HPDE6-E6E7 (cell line): ENCODE results near the gene FABP1.

Experiments used
- DNase-seq: peaks from one replicate; pipeline ENCODE4 v3.0.0; 2011; ENCODE audit warnings: missing footprints; ENCODE audit errors: extremely low spot score

FABP1 gene

DNA sequence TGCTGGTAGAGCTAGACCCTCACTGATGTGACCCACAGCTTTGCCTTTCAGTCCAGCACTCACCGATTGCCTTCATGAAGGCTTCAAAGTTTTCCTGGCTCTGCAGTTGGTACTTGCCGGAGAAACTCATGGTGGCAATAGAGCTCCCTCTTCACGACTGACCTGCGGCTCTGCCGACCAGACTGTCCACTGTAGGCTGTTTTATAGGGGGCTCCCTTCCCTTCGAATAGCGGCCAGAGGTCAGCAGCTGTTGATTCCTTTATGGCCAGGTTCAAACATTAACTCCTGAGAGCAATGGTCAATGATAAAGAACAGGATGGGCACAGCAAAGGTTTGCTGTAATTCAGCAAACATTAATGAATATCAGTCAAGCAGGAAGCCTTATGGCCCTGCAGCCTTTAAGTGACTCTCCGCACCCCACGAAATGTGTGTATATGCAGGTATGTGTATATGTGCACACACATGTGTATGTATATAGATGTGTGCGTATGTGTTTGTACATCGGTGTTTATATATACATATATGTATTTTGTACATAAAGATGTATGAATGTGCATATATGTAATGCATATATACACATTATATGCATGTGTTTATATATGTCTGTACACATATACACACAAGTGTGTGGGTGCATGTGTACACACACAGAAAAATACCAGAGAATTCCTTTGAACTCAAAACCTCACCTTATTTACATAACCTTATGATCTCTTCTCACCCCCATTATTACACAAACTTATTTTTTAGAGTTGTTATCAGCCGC is at the start of gene FABP1:
FABP1 (minus strand) TSS at position 175 of the 766 bp plus-strand sequence; CDS start at position 130, 45 bp downstream.
- no peak for DNase-seq

DNA sequence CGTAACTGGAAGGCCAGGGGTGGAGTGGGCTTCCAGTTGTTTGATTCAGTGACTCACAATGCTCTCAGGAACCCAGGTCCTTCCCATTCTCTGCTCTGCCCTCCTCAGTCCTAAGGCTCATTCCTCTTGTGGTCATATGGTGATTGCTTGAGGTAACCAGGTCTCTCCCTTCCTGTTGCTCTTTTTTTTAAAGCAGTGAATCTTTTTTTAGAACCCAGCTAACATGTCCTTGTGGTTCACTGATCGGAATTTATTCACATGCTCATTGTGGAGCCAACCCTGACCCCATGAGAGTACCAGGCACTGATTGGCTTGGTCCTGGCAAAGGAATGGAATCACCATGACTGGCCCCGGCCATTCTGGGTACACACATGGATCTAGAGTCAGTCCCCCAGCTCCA is 49.7 kb upstream of the FABP1 start:
- DNase-seq, result no peak

DNA sequence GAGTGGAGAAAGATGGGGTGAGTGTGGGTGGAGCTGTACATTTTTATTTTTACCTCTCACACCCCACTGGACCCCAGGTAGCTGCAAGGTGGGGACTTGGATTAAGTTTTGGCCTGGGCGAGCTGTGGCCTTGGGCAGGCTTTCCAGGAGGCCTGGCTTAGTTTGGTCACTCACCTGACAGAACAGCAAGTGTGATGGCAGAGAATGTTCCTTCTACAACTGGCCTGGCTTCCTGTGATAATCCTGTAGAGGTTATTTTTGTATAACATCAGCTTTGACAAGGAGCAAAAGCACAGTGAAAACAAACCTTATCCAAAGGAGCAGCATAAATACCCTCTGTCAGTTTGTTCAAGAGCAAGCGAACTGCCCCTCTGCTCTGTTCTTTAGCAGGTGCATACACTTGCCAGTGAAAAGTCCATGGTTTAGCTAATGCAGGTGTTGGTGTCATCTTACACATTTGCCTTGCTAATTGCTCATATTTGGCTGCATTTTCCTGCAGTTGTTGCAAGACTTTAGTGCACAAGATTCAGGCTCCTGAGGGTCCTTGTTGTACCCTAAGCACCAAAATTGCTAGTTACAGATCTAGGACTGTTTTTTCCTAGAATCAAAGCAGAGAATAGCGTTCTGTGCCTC is 48.6 kb upstream of the FABP1 start:
- no peak for DNase-seq

DNA sequence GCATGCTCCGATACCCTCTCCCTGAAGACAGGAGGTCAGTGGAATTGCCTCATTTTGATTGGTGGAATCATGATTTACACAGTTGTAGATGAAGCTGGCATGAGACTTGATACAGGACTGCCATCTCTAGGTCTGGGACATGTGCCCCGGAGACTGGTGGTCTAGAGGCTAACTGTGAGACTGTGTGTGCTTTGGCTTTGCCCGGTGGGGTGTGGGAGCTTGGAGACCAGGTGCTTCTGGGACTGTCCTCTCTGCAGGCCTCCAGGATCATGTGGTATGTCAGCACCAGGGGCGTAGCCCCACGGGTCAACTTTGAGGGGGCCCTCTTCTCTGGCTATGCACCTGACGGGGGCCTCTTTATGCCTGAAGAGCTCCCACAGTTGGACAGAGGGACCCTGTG is 45.0 kb upstream of the FABP1 start:
- DNase-seq, result no peak

DNA sequence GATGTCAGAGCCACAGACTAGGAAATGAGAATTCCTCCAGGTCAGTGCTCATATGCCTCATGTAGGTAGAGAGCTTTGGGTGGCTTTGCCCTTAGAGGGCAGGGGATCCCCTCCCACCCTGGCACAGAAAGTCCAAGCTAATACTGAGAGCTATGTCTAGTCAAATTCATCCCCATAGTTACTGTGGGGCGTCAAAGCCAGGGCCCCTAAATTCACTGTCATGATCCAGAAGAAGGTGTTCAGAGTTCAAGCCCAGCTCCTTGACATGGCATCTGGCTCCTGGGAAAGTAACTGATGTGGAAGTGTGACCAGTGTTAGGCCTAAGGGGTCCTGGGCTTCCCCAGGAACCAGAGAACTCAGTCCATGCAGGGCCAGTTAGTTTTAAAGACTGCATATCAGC is 44.1 kb upstream of the FABP1 start:
- DNase-seq, result no peak

DNA sequence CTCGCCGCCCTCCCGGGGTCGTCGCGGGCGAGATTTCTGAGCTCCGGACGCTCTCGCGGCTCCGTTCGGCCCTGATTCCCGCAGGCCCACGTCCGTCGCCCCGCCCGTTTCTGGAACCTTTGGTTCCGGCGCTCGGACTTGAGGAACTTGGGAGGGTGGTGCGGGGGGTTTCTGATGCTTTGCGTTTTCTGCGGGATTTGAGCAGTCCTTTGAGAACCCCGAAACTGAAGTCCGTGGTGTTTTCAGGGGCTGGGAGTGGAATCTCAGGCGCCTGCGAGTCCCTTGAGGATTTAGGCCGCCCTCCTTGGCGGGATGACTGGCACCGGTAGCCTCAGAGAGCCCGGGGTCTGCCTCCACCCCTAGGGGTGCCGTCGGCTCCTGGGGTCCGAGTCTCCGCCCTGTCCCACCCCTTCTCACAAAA is 42.6 kb upstream of the FABP1 start:
- no peak for DNase-seq

DNA sequence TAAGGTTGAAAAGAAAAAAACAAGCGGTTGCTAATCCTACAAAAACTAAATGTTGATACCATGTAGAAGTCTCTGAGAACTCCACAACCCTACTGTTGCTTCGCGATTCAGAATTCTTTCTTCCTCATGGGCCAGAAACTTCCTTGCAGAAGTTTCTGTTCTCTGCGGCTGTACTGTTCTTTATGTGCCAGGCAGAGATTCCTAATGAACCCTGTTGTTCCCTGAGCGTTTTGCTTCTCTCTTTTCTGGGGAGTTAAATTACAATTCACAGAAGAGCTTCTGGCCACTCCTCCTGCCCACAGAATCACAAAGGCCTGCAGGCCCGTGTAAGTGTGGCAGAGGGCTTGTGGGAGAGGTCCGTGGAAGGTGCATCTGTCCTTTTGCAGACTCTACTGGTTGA is 40.5 kb upstream of the FABP1 start:
- no peak for DNase-seq

DNA sequence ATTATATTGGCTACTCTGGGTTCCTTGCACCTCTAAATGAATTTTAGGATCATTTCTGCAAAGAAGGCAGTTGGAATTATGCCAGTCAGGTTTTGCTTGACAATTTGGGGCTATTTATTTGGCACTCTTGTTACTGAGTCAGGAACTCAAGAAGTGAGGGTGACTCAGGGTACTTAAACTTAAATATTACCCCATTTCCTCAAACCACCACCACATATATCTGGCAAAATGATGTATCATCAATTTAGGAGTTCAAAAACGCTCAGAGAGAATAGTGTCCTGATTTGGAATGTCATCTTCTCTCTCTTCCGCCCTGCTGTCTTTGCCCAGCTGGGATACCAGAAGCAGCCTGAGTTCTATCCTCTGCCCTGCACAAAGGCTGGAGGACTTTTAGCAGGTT is 39.9 kb upstream of the FABP1 start:
- DNase-seq, result no peak

DNA sequence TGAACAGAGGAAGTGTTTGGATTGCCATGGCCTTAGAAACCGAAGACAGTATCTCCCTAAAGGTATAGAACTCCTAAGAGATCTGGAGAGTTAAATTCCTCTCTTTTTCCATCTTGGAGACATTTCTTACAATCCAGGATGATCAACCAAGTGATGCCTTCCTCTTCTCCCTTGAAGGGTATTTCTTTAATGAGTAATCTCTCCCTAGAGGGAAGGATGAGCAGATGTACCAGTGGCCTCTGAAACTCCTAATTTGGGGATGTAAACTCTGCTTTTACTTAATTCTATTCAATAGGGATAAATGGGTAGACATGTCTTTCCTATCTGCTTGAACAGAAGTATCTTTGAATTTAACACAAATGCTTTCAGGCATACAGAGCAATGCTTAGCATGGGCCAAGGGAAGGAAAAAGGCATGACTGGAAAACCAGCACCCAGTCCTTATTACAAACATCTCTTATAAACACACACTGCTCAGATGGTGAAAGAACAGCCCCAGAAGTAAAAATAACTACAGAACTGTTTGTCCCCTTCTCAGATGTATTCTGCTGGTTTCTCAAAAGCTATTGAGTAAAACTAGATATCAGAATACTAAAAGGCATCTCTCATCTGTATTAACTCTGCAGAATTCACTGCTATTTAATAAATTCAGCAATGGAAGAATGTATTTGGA is 37.6 kb upstream of the FABP1 start:
- no peak for DNase-seq

DNA sequence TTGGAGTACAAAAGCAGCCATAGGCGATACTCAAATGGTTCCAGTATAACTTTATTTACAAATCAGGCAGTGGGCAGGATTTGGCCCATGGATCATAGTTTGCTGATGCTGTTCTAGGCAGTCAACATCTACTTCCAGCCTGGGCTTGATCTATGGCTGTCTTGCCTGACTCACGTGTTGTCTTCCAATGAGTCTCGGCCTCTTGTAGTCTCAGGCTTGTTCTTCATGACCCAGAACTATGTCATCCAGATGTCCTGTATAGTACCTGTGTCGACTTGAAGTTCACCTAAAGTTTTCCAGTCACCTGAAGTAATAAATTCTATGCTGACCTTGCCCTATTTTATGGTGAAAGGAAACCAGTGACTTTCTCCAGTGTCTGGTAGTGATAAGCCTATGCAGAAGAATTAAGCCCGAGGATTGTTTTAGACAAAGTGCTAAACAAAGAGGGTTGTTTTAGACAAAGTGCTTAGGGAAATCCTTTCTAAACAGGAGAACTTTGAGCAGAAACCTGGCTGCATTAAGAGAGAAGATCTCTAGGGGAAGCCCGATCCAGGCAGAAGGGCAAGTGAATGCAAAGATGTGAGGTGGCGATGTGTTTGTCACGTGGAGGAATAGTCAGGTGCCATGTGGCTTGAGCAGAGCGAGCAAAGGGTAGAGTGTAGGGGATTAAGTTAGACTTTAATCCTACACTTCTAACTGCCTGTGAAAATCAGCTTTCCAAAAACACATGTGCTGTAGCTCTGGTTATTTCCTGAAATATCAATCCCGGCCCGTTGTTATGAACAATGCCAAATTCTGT is 33.8 kb upstream of the FABP1 start:
- peak; percentile 25 for DNase-seq

DNA sequence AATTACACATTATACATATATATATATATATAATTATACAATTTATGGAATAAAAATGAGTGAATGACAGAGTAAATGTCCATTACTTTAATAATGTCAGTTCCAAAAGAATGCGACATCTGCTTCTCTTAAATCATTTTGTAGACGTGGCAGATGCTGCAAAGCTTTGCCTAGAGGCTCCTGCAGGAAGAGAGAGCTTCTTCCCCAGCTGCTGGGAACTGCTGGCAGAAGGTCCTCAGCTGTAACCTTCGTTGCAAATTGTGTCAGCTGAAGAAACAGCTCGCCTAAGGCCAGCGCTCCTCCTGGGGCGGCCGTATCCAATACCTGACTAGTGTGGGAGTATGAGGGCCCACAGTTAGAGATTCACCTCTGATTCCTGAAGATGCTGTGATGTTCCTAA is 32.7 kb upstream of the FABP1 start:
- no peak for DNase-seq

DNA sequence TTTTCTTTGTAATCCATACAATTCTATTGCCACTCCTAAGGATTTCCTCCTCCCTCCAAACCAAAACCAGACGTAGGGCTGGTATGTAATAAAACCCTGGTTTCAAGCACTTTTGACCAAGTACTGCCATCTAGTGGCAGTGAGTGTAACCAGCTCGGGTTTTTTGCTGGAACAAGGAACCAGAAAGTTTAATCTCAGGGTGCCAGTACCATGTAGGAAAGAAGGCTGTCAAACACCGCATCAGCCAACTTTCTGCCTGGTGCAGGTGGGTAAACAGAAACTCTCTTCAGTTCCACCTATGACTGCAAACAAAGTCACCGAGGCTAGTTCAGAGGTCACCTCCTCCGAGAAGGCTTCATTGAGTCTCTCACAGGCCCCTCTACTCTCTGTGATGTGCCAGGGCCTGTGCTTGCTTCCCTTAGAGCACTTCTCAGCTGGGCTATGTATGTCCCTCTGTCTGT is 32.1 kb upstream of the FABP1 start:
- DNase-seq, result peak; percentile 49

DNA sequence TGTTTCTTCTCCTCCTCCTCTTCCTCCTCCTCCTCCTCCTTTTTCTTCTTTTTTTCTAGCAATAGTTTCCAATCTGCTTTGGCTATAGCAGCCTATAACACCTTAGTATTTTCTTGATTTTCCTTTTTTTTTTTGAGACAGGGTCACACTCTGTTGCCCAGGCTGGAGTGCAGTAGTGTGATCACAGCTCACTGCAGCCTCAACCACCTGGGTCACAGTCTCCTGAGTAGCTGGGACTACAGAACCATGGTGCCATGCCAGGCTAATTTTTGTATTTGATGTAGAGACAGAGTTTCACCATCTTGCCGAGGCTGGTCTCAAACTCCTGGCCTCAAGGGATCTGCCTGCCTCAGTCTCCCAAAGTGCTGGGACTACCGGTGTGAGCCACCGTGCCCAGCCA is 31.6 kb upstream of the FABP1 start:
- DNase-seq, result no peak

DNA sequence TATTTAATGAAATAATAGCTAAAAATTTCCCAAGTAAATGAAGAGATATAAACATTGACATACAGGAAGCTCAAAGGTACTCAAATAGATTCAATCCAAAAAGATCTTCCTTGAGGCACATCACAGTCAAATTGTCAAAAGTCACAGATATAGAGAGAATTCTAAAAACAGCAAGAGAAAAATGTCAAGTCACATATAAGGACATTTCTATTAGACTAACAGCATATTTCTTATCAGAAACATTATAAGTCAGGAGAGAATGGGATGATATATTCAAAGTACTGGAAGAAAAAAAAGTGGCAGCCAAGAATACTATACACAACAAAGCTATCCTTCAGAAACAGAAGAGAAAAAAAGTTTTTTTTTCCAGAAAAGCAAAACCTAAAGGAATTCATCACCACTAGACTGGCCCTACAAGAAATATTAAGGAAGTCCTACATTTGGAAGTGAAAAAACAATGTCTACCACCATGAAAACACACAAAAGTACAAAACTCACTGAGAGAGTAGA is 21.1 kb upstream of the FABP1 start:
- DNase-seq, result no peak

DNA sequence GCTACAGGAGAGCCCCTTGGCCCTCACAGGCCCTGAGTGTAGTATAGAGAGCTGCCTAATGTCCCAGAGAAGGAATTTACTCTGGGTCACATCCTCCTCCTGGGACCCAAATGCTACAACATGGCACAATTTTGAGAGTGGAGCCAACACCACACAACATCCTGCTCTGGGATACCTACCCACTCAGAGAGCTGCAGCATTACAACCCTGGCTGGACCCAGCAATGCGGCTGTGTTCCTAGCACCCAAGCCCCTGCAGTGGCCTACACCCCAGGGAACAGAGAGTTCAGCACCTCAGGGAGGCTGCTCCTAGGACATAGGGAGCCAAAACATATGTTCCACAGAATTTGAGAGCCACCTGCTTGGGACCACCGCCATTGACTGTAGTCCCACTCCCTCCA is 19.3 kb upstream of the FABP1 start:
- no peak for DNase-seq

DNA sequence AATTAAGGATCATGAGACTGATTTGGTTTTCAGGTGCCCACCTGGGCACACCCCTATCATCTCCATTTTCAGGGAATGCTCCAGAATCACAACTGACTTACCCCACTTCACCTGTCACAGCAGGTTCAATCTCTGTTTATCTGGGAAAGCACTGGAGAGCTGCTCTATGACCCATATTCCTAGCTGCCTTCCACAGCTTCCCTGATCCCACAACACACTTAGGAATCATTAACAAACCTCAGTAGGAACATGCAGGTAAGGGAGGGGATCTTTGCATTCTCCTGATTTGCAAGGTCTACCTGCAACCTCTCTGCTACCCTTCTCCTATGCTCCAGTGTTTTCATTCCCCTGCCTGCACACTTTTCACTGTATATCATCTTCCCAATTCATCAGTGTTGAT is 18.7 kb upstream of the FABP1 start:
- DNase-seq, result no peak

DNA sequence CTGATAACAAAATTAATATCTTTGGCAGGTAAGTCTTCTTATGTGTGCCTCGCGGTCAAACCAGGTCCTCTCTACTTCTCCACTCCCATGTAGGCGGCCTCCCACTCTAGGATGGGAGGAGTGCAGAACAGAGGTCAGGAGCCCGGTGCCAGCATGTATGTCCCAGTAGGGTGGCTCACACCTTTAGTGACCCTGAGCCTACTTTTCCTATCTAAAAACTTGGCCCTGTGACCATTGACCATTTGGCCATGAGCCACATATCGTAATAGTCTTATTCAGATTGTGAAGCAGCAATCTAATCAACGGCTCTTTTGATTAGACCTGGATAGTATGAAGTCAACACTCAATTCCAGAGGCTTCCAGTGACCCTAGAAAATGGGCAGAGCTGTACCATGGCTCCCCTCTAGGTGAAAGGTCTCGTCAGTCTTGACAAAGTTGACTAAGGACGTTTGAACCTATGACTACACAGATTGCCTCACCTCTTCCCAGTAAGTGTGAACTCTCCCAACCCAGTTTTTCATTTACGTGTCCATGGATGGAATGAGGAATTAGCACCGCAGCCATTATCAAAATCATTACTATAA is 17.1 kb upstream of the FABP1 start:
- DNase-seq, result no peak

DNA sequence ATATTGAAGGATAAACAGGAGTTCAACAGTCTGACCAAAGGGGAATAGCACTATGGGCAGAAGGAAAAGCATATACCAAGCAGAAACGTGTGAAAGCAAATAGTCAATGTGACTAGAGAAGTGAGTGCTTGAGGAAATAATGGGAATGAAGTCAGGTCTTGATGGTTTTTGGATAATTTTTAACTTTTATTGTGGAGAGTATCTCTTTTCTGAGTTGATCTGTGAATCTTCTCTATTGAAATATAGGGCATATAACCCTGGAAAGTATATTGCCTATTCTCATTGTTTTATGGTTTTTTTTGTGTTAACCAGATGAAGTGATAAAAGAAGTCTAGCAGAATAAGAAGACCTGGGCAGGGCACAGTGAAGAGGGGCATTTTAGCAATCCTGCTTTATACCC is 16.4 kb upstream of the FABP1 start:
- no peak for DNase-seq

DNA sequence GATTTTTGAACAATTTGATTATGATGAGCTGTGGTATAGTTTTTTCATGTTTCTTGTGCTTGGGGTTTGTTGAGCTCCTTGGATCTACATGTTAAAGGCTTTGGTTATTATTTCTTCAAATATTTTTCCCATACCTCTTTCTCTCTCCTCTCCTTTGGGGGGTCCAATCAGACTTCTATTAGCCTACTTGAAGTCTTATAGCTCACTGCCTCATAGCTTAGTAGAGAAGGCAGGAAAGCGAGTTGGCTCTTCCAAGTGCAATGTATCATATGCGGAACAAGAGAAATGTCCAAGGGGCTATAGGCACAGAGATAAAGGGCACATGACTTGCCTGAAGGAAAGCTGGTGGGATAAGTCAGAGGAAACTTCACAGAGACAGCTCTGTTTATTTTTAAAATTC is 14.1 kb upstream of the FABP1 start:
- no peak for DNase-seq

DNA sequence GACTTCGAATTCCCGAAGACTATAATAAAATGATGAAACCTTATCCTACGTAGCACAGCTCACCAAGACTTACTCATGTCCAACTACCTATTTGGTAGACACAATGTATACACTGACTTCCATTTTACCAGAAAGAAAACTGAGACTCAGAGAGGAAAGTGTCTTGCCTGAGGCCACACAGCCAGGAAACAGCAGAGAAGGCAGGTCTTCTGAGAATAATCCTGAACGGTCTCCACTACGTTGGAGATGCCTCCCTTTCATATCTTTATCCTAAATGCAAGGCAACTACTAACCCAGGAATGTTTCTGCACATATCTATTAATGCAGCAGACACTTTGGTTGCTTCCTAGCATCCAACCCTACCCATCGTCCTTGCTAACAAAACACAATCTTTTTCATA is 11.9 kb upstream of the FABP1 start:
- DNase-seq, result no peak

DNA sequence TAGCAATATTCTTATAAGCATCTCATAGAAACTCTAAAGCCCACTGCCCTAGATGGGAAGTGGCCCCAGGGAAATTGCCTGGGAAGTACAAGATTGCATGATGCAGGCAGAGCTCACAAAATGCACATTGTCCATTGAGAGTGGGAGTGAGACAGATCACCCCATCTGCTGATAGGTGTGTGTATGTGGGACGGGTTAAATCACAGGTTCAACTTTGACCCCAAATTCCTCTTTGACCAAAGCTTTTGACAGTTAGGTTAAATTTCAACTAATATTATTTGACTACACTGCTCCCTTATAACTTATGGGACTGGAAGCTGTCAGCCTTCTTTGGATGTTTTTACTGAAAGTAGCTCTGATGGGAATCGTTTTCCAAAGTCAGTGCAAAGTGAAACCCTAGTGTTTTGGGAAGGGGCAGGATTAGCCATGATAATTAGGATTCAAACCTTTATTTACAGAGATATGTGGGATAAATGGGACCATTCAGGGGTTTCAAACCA is 11.4 kb upstream of the FABP1 start:
- no peak for DNase-seq
